HepG2 (cell line): Measurements from ENCODE around the gene SCARB2. TPM values are rescaled to one million over a fixed set of nuclear protein-coding genes. Genes with fewer than 3 reads are reported as not detected.

Source experiments
- ATAC-seq: fragments of 200-7000 bp; cut with Tn5 transposase; 3 replicates; pipeline ENCODE4 v1.9.1; 2020; ENCODE audit warnings: mild to moderate bottlenecking, moderate library complexity
- BruUV-seq: library from RNA; stranded (reverse); fragments of 400-500 nt; replicated peaks from 2 replicates; lab custom pipeline; 2021; lab: Mats Ljungman, UMichigan
- CTCF ChIA-PET: fragments of 300-600 bp; formaldehyde crosslinking; extraction: SDS; loops from one replicate; lab custom pipeline; 2021; ENCODE audit warnings: low total read pairs, inconsistent platforms, low intra/inter-chr PET ratio; lab: Yijun Ruan, JAX
- POLR2A ChIA-PET: fragments of 350-600 bp; sonication (Branson Sonifier 250); formaldehyde crosslinking; loops from one replicate; lab custom pipeline; 2020; ENCODE audit warnings: antibody characterized with exemption, inconsistent platforms; lab: Yijun Ruan, JAX
- DNase-seq: peaks from one replicate; pipeline ENCODE4 v3.0.0-alpha.2; 2015; ENCODE audit warnings: low spot score
- FAIRE-seq: peaks from 3 replicates; lab custom pipeline; 2011; peaks lifted over from hg19 to GRCh38; lab: Jason Lieb, UNC
- H2AFZ ChIP-seq: one replicate; pipeline ENCODE4 v1.6.1; 2011; ENCODE audit warnings: low read length, inconsistent platforms
- H3K27ac ChIP-seq: fragments of 300-600 bp; 3 replicates; pipeline ENCODE4 v1.8.0; 2011; ENCODE audit warnings: mixed run types, mild to moderate bottlenecking, mixed read lengths, low read length, inconsistent platforms; ENCODE audit not compliant: insufficient read depth; ENCODE audit errors: extremely low read length
- H3K27me3 ChIP-seq, 2 experiments: fragments of 200-600 bp in 1 of 2; 2 replicates in 1 of 2; 3 replicates in 1 of 2; pipeline versions ENCODE4 v1.6.0 to v1.8.0; 2011; ENCODE audit warnings: low read length in 2 of 2, mild to moderate bottlenecking in 2 of 2, moderate library complexity in 2 of 2, inconsistent platforms in 1 of 2; ENCODE audit not compliant: insufficient read depth in 2 of 2, control insufficient read depth in 1 of 2
- H3K36me3 ChIP-seq, 2 experiments: fragments of 200-600 bp in 1 of 2; replicated peaks in 1 of 2; 2 replicates in 1 of 2; 3 replicates in 1 of 2; pipeline versions ENCODE4 v1.5.1 to v1.8.0; 2011; ENCODE audit warnings: low read length in 2 of 2, inconsistent platforms in 1 of 2; ENCODE audit not compliant: insufficient read depth in 2 of 2, control insufficient read depth in 1 of 2
- H3K4me1 ChIP-seq: 2 replicates; pipeline ENCODE4 v1.5.1; 2012; ENCODE audit warnings: low read length, inconsistent platforms; ENCODE audit not compliant: insufficient read depth
- H3K4me2 ChIP-seq: 2 replicates; pipeline ENCODE4 v1.6.0; 2011; ENCODE audit warnings: low read depth, low read length, inconsistent platforms
- H3K4me3 ChIP-seq, 3 experiments: fragments of 200-600 bp in 1 of 3; sonication (generic), shearing (Covaris generic) in 1 of 3; replicated peaks in 1 of 3; 2 replicates each; pipeline ENCODE4 v1.5.1; 2011 to 2016; ENCODE audit warnings: low read length in 3 of 3, inconsistent platforms in 2 of 3, low read depth in 2 of 3, mild to moderate bottlenecking in 2 of 3, control low read depth in 1 of 3, mixed read lengths in 1 of 3; ENCODE audit not compliant: insufficient read depth in 1 of 3
- H3K79me2 ChIP-seq: one replicate; pipeline ENCODE4 v1.6.1; 2011; ENCODE audit warnings: low read length, inconsistent platforms; ENCODE audit not compliant: insufficient read depth
- H3K9ac ChIP-seq: 2 replicates; pipeline ENCODE4 v1.6.0; 2011; ENCODE audit warnings: mild to moderate bottlenecking, low read depth, low read length, inconsistent platforms; ENCODE audit not compliant: insufficient read depth
- H3K9me3 ChIP-seq: 2 replicates; pipeline ENCODE4 v1.5.1; 2012; ENCODE audit warnings: mild to moderate bottlenecking, low read length
- H4K20me1 ChIP-seq: 2 replicates; pipeline ENCODE4 v1.6.0; 2011; ENCODE audit warnings: inconsistent platforms, mild to moderate bottlenecking, low read length, moderate library complexity; ENCODE audit not compliant: insufficient read depth
- BRCA1 ChIP-seq: sonication (generic); formaldehyde crosslinking; IDR thresholded peaks from 2 replicates; pipeline ENCODE4 v1.4.0; 2020; ENCODE audit warnings: missing genetic modification reagents
- DNMT1 ChIP-seq: sonication (generic); formaldehyde crosslinking; IDR thresholded peaks from 2 replicates; pipeline ENCODE4 v1.5.1; 2020; ENCODE audit warnings: mild to moderate bottlenecking, missing genetic modification reagents
- ELF4 ChIP-seq: sonication (generic); formaldehyde crosslinking; IDR thresholded peaks from 2 replicates; pipeline ENCODE4 v1.5.0; 2020; ENCODE audit warnings: missing genetic modification reagents, mild to moderate bottlenecking, moderate library complexity, borderline replicate concordance
- ERF ChIP-seq: IDR thresholded peaks from 2 replicates; pipeline ENCODE4 v1.6.1; 2018; ENCODE audit warnings: missing biosample characterization, missing genetic modification reagents
- FOXO1 ChIP-seq: sonication (generic); formaldehyde crosslinking; IDR thresholded peaks from 2 replicates; pipeline ENCODE4 v1.4.0; 2020; ENCODE audit warnings: missing genetic modification reagents
- MAF1 ChIP-seq: sonication (generic); formaldehyde crosslinking; IDR thresholded peaks from 2 replicates; pipeline ENCODE4 v1.5.0; 2020; ENCODE audit warnings: missing genetic modification reagents, borderline replicate concordance
- MEIS2 ChIP-seq: sonication (generic); formaldehyde crosslinking; IDR thresholded peaks from 2 replicates; pipeline ENCODE4 v1.9.0; 2021; ENCODE audit warnings: mild to moderate bottlenecking, missing genetic modification reagents
- NFE2 ChIP-seq: sonication (generic); formaldehyde crosslinking; IDR thresholded peaks from 2 replicates; pipeline ENCODE4 v1.4.0; 2020; ENCODE audit warnings: missing genetic modification reagents
- POLR2G ChIP-seq: fragments of 200-400 bp; formaldehyde crosslinking; IDR thresholded peaks from 2 replicates; pipeline ENCODE4 v1.6.1; 2018; ENCODE audit warnings: mild to moderate bottlenecking, low read depth, low read length, moderate library complexity
- ZMYM4 ChIP-seq: sonication (generic); formaldehyde crosslinking; IDR thresholded peaks from 2 replicates; pipeline ENCODE4 v1.8.1; 2023; ENCODE audit warnings: mild to moderate bottlenecking, missing genetic modification reagents
- ZNF547 ChIP-seq: sonication (generic); formaldehyde crosslinking; IDR thresholded peaks from 2 replicates; pipeline ENCODE4 v1.5.1; 2020; ENCODE audit warnings: mild to moderate bottlenecking, missing genetic modification reagents
- whole genome bisulfite sequencing: methylation state at CpG from one replicate; pipeline ENCODE4 v1.1.6; 2017; ENCODE audit warnings: low lambda C conversion rate; 5-methylcytosine and 5-hydroxymethylcytosine counted together
- in situ Hi-C: cut with HindIII; loops from 2 replicates; pipeline ENCODE4 v1.10.0; 2017; ENCODE audit warnings: low pct_unique_long_range_greater_than_20kb; ENCODE audit not compliant: extremely low pct_ligation_motif_present
- intact Hi-C: fragments of 100-400 bp; cut with micrococcal nuclease; formaldehyde crosslinking; loops from one replicate; pipeline ENCODE4 v1.10.0; 2022; ENCODE audit not compliant: unreplicated experiment
- polyA plus RNA-seq, 8 experiments: library from polyadenylated mRNA; depleted of rRNA in 3 of 8; stranded (reverse) in 7 of 8; unstranded in 1 of 8; fragments of >200 nt; fragmentation: Illumina TruSeq in 4 of 8; extraction: Trizol in 4 of 8; gene quantifications; 2 replicates each; pipeline versions ENCODE4 v1.2.1 to v1.2.3, GENCODE V29; 2011 to 2016; ENCODE audit warnings: low read depth in 4 of 8, missing spikeins in 1 of 8, mixed read lengths in 1 of 8; ENCODE audit not compliant: insufficient read depth in 1 of 8
- total RNA-seq, 5 experiments: library from RNA; depleted of rRNA; stranded (reverse); fragments of >200 nt; fragmentation: Illumina TruSeq; extraction: Trizol; gene quantifications; 2 replicates each; pipeline ENCODE4 v1.2.3, GENCODE V29; 2016; ENCODE audit warnings: low read depth in 1 of 5
- TF ChIP-seq, protein P1 (sequence below): sonication (generic); formaldehyde crosslinking; IDR thresholded peaks from 2 replicates; pipeline ENCODE4 v1.9.0; 2022; ENCODE audit warnings: low read depth, missing genetic modification reagents
- TF ChIP-seq, protein P2 (sequence below): sonication (generic); formaldehyde crosslinking; IDR thresholded peaks from 2 replicates; pipeline ENCODE4 v1.4.0; 2020; ENCODE audit warnings: missing genetic modification reagents
- TF ChIP-seq, protein P3 (sequence below): sonication (generic); formaldehyde crosslinking; IDR thresholded peaks from 2 replicates; pipeline ENCODE4 v1.5.0; 2020; ENCODE audit warnings: missing genetic modification reagents, mild to moderate bottlenecking, borderline replicate concordance

SCARB2 gene
- total and polyA plus RNA-seq, 2 of the 13 experiments (the other 11 are each of a cell fraction or from before 2014, with no cell fraction given): 40.6 to 43.4 TPM

GRCh38 chr4:76216524-76216923, 2.9 kb upstream of the SCARB2 start:
- DNase-seq (no peak), ATAC-seq (no peak), FAIRE-seq (no peak)
- H3K36me3 ChIP-seq: no peaks in the 10 kb centered on the region
- intact Hi-C loops: no loop called here
- no peak overlapping the region for H3K4me3 ChIP-seq
- no peaks in the 10 kb centered on the region; a peak in 1 of 5 replicates for H3K27me3 ChIP-seq
- H3K4me2 ChIP-seq: no peak overlapping the region
- no peaks in the 10 kb centered on the region for H4K20me1 ChIP-seq
- no peak overlapping the region for H3K27ac ChIP-seq
- POLR2A ChIA-PET: no interaction called here
- no TSS peak for BruUV-seq
- no peak overlapping the region for H2AFZ ChIP-seq
- no peaks in the 10 kb centered on the region for H3K9me3 ChIP-seq
- 61% methylated on average over 2 of the region's 2 CpGs for WGBS
- in situ Hi-C loops: no loop called here
- CTCF ChIA-PET: no interaction called here
- peaks cover 18% of the 10 kb centered on the region for H3K79me2 ChIP-seq
- TF ChIP-seq BRCA1 (CRISPR knock-in tag) (no peak), ZMYM4 (no peak), FOXO1 (CRISPR knock-in tag) (no peak)
- H3K9ac ChIP-seq: no peak overlapping the region
- peaks cover 72% of the 10 kb centered on the region for H3K4me1 ChIP-seq

- DNase-seq (no peak), FAIRE-seq (no peak), ATAC-seq (no peak)
- Histone ChIP-seq H3K4me1 (peaks cover 78% of the 10 kb centered on the region), H2AFZ (no peak overlapping the region), H3K27me3 (no peaks in the 10 kb centered on the region; a peak in 1 of 5 replicates), H3K9me3 (no peaks in the 10 kb centered on the region), H3K79me2 (peaks cover 29% of the 10 kb centered on the region), H3K4me3 (no peak overlapping the region), H3K9ac (no peak overlapping the region), H3K27ac (no peak overlapping the region), H3K4me2 (peak overlapping the region; percentile 99), H4K20me1 (no peaks in the 10 kb centered on the region), H3K36me3 (no peaks in the 10 kb centered on the region)
- intact Hi-C loops: no loop called here
- ChIA-PET CTCF (no interaction called here), POLR2A (interaction anchor here (0.6 to 1.1 kb wide), 2 partner anchors 11 to 92 kb away, joined by 3 to 4 read pairs; partner anchors contain the start of gene STBD1)
- BruUV-seq: no TSS peak
- in situ Hi-C loops: no loop called here
- WGBS: 94% methylated on average over 2 of the region's 3 CpGs
- TF ChIP-seq, protein P1, sequence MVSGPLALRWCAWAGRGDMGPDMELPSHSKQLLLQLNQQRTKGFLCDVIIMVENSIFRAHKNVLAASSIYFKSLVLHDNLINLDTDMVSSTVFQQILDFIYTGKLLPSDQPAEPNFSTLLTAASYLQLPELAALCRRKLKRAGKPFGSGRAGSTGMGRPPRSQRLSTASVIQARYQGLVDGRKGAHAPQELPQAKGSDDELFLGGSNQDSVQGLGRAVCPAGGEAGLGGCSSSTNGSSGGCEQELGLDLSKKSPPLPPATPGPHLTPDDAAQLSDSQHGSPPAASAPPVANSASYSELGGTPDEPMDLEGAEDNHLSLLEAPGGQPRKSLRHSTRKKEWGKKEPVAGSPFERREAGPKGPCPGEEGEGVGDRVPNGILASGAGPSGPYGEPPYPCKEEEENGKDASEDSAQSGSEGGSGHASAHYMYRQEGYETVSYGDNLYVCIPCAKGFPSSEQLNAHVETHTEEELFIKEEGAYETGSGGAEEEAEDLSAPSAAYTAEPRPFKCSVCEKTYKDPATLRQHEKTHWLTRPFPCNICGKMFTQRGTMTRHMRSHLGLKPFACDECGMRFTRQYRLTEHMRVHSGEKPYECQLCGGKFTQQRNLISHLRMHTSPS: no peak
- no peak for TF ChIP-seq DNMT1 (CRISPR knock-in tag)
- TF ChIP-seq ERF: no peak
- no peak for TF ChIP-seq MEIS2
- no peak for TF ChIP-seq MAF1 (CRISPR knock-in tag)
- no peak for TF ChIP-seq ELF4 (CRISPR knock-in tag)
- TF ChIP-seq ZNF547 (CRISPR knock-in tag): no peak
- TF ChIP-seq, protein P2, sequence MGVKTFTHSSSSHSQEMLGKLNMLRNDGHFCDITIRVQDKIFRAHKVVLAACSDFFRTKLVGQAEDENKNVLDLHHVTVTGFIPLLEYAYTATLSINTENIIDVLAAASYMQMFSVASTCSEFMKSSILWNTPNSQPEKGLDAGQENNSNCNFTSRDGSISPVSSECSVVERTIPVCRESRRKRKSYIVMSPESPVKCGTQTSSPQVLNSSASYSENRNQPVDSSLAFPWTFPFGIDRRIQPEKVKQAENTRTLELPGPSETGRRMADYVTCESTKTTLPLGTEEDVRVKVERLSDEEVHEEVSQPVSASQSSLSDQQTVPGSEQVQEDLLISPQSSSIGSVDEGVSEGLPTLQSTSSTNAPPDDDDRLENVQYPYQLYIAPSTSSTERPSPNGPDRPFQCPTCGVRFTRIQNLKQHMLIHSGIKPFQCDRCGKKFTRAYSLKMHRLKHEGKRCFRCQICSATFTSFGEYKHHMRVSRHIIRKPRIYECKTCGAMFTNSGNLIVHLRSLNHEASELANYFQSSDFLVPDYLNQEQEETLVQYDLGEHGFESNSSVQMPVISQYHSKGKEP: no peak
- no peak for TF ChIP-seq NFE2 (CRISPR knock-in tag)
- no peak for TF ChIP-seq POLR2G
- TF ChIP-seq, protein P3, sequence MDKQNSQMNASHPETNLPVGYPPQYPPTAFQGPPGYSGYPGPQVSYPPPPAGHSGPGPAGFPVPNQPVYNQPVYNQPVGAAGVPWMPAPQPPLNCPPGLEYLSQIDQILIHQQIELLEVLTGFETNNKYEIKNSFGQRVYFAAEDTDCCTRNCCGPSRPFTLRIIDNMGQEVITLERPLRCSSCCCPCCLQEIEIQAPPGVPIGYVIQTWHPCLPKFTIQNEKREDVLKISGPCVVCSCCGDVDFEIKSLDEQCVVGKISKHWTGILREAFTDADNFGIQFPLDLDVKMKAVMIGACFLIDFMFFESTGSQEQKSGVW: no peak
Observed at GRCh38 chr4:76215077-76215476, 1.5 kb upstream of the SCARB2 start.
